Measurements from ENCODE around the gene IRX1.
A peak's percentile ranks its signal among the peaks of the same experiment; 100 is the strongest.

Gene IRX1

GRCh38 chr5:3609120-3609681, 13.6 kb downstream of the IRX1 start:
- Histone ChIP-seq H4K91ac (ENCODE audit: low read depth, low read length, poor library complexity) (no peak overlapping the region), H3K4me1 (ENCODE audit: control insufficient read depth in 2 of 2, insufficient read depth in 1 of 2, low read depth in 1 of 2, low read length in 2 of 2) (peaks cover 0 to 6% of the 10 kb centered on the region in 2 donors), H3K36me3 (replicated peaks in 1 of 2; ENCODE audit: control insufficient read depth in 2 of 2, insufficient read depth in 2 of 2, low read length in 2 of 2) (peaks cover 0 to 90% of the 10 kb centered on the region in 2 donors), H3K18ac (ENCODE audit: low read length) (peak overlapping the region; percentile 53), H2BK120ac (ENCODE audit: low read depth, low read length) (no peak overlapping the region), H3K79me1 (ENCODE audit: low read depth, low read length) (no peaks in the 10 kb centered on the region), H3K27ac (replicated peaks; ENCODE audit: low read length) (no peak overlapping the region), H2BK15ac (ENCODE audit: low read length) (no peak overlapping the region), H2BK12ac (ENCODE audit: low read length) (no peak overlapping the region), H2BK5ac (ENCODE audit: low read length) (no peak overlapping the region), H2AFZ (ENCODE audit: low read length) (no peak overlapping the region), H3K9me3 (replicated peaks in 1 of 2; ENCODE audit: control insufficient read depth in 2 of 2, insufficient read depth in 1 of 2, low read depth in 1 of 2, low read length in 2 of 2) (peaks cover 0 to 3% of the 10 kb centered on the region in 2 donors), H4K8ac (ENCODE audit: low read depth, low read length) (no peak overlapping the region), H3K4me2 (ENCODE audit: insufficient read depth, low read length, poor library complexity, severe bottlenecking) (no peak overlapping the region), H3K23ac (ENCODE audit: low read depth, low read length, poor library complexity) (no peak overlapping the region), H3K9ac (ENCODE audit: low read depth, low read length, poor library complexity) (no peak overlapping the region), H3K4me3 (ENCODE audit: low read length in 2 of 2) (no peak overlapping the region), H3K4ac (ENCODE audit: low read length) (no peak overlapping the region), H2AK5ac (ENCODE audit: low read depth, low read length) (no peak overlapping the region), H3K14ac (ENCODE audit: low read length) (no peak overlapping the region), H3K27me3 (ENCODE audit: control insufficient read depth in 3 of 3, insufficient read depth in 3 of 3, low read depth in 1 of 3, low read length in 3 of 3) (peaks cover 0 to 28% (median 0%) of the 10 kb centered on the region in 3 experiments)
- WGBS, 2 donors (ENCODE audit: extremely low coverage in 2 of 2, insufficient read length in 2 of 2, insufficient replicate concordance in 1 of 2), result no CpG with 5 or more reads among the region's 18 CpGs
- no peak for DNase-seq (ENCODE audit: low spot score)

GRCh38 chr5:3612591-3613042, 17.0 kb downstream of the IRX1 start:
- Histone ChIP-seq H2BK12ac (ENCODE audit: low read length) (no peak overlapping the region), H3K4ac (ENCODE audit: low read length) (no peak overlapping the region), H2BK15ac (ENCODE audit: low read length) (no peak overlapping the region), H3K23ac (ENCODE audit: low read depth, low read length, poor library complexity) (no peak overlapping the region), H3K4me2 (ENCODE audit: insufficient read depth, low read length, poor library complexity, severe bottlenecking) (no peak overlapping the region), H3K36me3 (replicated peaks in 1 of 2; ENCODE audit: control insufficient read depth in 2 of 2, insufficient read depth in 2 of 2, low read length in 2 of 2) (peaks cover 0 to 86% of the 10 kb centered on the region in 2 donors), H2AFZ (ENCODE audit: low read length) (no peak overlapping the region), H4K8ac (ENCODE audit: low read depth, low read length) (no peak overlapping the region), H3K27me3 (ENCODE audit: control insufficient read depth in 3 of 3, insufficient read depth in 3 of 3, low read depth in 1 of 3, low read length in 3 of 3) (no peaks in the 10 kb centered on the region), H3K9ac (ENCODE audit: low read depth, low read length, poor library complexity) (no peak overlapping the region), H3K4me1 (ENCODE audit: control insufficient read depth in 2 of 2, insufficient read depth in 1 of 2, low read depth in 1 of 2, low read length in 2 of 2) (peaks cover 0 to 2% of the 10 kb centered on the region in 2 donors), H3K4me3 (ENCODE audit: low read length in 2 of 2) (no peak overlapping the region), H3K9me3 (replicated peaks in 1 of 2; ENCODE audit: control insufficient read depth in 2 of 2, insufficient read depth in 1 of 2, low read depth in 1 of 2, low read length in 2 of 2) (no peaks in the 10 kb centered on the region), H3K18ac (ENCODE audit: low read length) (no peak overlapping the region), H3K79me1 (ENCODE audit: low read depth, low read length) (no peaks in the 10 kb centered on the region), H3K27ac (replicated peaks; ENCODE audit: low read length) (no peak overlapping the region), H2BK5ac (ENCODE audit: low read length) (no peak overlapping the region), H3K14ac (ENCODE audit: low read length) (no peak overlapping the region), H2AK5ac (ENCODE audit: low read depth, low read length) (no peak overlapping the region), H2BK120ac (ENCODE audit: low read depth, low read length) (no peak overlapping the region), H4K91ac (ENCODE audit: low read depth, low read length, poor library complexity) (no peak overlapping the region)
- WGBS, 2 donors (ENCODE audit: extremely low coverage in 2 of 2, insufficient read length in 2 of 2, insufficient replicate concordance in 1 of 2), result no CpG with 5 or more reads among the region's 5 CpGs
- DNase-seq (ENCODE audit: low spot score), result no peak

GRCh38 chr5:3613726-3614125, 18.1 kb downstream of the IRX1 start:
- H3K9ac ChIP-seq (ENCODE audit: low read depth, low read length, poor library complexity), result no peak overlapping the region

GRCh38 chr5:3615217-3615616, 19.6 kb downstream of the IRX1 start:
- Histone ChIP-seq H3K79me1 (ENCODE audit: low read depth, low read length) (no peaks in the 10 kb centered on the region), H3K18ac (ENCODE audit: low read length) (no peak overlapping the region), H3K14ac (ENCODE audit: low read length) (no peak overlapping the region), H3K23ac (ENCODE audit: low read depth, low read length, poor library complexity) (no peak overlapping the region), H2BK12ac (ENCODE audit: low read length) (no peak overlapping the region), H3K9ac (ENCODE audit: low read depth, low read length, poor library complexity) (no peak overlapping the region), H4K91ac (ENCODE audit: low read depth, low read length, poor library complexity) (no peak overlapping the region), H3K4ac (ENCODE audit: low read length) (no peak overlapping the region), H3K4me3 (ENCODE audit: low read length in 2 of 2) (no peak overlapping the region), H2AFZ (ENCODE audit: low read length) (no peak overlapping the region), H2AK5ac (ENCODE audit: low read depth, low read length) (no peak overlapping the region), H3K36me3 (replicated peaks in 1 of 2; ENCODE audit: control insufficient read depth in 2 of 2, insufficient read depth in 2 of 2, low read length in 2 of 2) (peaks cover 0 to 70% of the 10 kb centered on the region in 2 donors), H4K8ac (ENCODE audit: low read depth, low read length) (no peak overlapping the region), H2BK120ac (ENCODE audit: low read depth, low read length) (no peak overlapping the region), H3K4me2 (ENCODE audit: insufficient read depth, low read length, poor library complexity, severe bottlenecking) (no peak overlapping the region), H3K27me3 (ENCODE audit: control insufficient read depth in 3 of 3, insufficient read depth in 3 of 3, low read depth in 1 of 3, low read length in 3 of 3) (no peaks in the 10 kb centered on the region), H3K9me3 (replicated peaks in 1 of 2; ENCODE audit: control insufficient read depth in 2 of 2, insufficient read depth in 1 of 2, low read depth in 1 of 2, low read length in 2 of 2) (no peaks in the 10 kb centered on the region), H3K27ac (replicated peaks; ENCODE audit: low read length) (no peak overlapping the region), H2BK5ac (ENCODE audit: low read length) (no peak overlapping the region), H3K4me1 (ENCODE audit: control insufficient read depth in 2 of 2, insufficient read depth in 1 of 2, low read depth in 1 of 2, low read length in 2 of 2) (peaks cover 0 to 3% of the 10 kb centered on the region in 2 donors), H2BK15ac (ENCODE audit: low read length) (no peak overlapping the region)
- no peak for DNase-seq (ENCODE audit: low spot score)
- WGBS, 2 donors (ENCODE audit: extremely low coverage in 2 of 2, insufficient read length in 2 of 2, insufficient replicate concordance in 1 of 2), result no CpG with 5 or more reads among the region's 2 CpGs

More at GRCh38 chr5:3613726-3614125, 18.1 kb downstream of the IRX1 start:
- no peak overlapping the region for H2AK5ac ChIP-seq (ENCODE audit: low read depth, low read length)
- no peak overlapping the region for H2BK120ac ChIP-seq (ENCODE audit: low read depth, low read length)
- H3K4me3 ChIP-seq (ENCODE audit: low read length in 2 of 2), result no peak overlapping the region
- peaks cover 0 to 2% of the 10 kb centered on the region in 2 donors for H3K4me1 ChIP-seq (ENCODE audit: control insufficient read depth in 2 of 2, insufficient read depth in 1 of 2, low read depth in 1 of 2, low read length in 2 of 2)
- H2AFZ ChIP-seq (ENCODE audit: low read length), result no peak overlapping the region
- WGBS, 2 donors (ENCODE audit: extremely low coverage in 2 of 2, insufficient read length in 2 of 2, insufficient replicate concordance in 1 of 2), result no CpG with 5 or more reads among the region's 10 CpGs
- no peak for DNase-seq (ENCODE audit: low spot score)
- no peaks in the 10 kb centered on the region for H3K79me1 ChIP-seq (ENCODE audit: low read depth, low read length)
- H4K91ac ChIP-seq (ENCODE audit: low read depth, low read length, poor library complexity), result no peak overlapping the region
- H3K36me3 ChIP-seq (replicated peaks in 1 of 2; ENCODE audit: control insufficient read depth in 2 of 2, insufficient read depth in 2 of 2, low read length in 2 of 2), result peaks cover 0 to 77% of the 10 kb centered on the region in 2 donors
- no peak overlapping the region for H2BK5ac ChIP-seq (ENCODE audit: low read length)
- no peak overlapping the region for H3K4ac ChIP-seq (ENCODE audit: low read length)
- H3K27me3 ChIP-seq (ENCODE audit: control insufficient read depth in 3 of 3, insufficient read depth in 3 of 3, low read depth in 1 of 3, low read length in 3 of 3), result no peaks in the 10 kb centered on the region
- no peak overlapping the region for H2BK12ac ChIP-seq (ENCODE audit: low read length)
- no peak overlapping the region for H3K27ac ChIP-seq (replicated peaks; ENCODE audit: low read length)
- H3K18ac ChIP-seq (ENCODE audit: low read length), result peak overlapping the region; percentile 31
- no peak overlapping the region for H2BK15ac ChIP-seq (ENCODE audit: low read length)
- H3K14ac ChIP-seq (ENCODE audit: low read length), result no peak overlapping the region
- H4K8ac ChIP-seq (ENCODE audit: low read depth, low read length), result no peak overlapping the region
- no peaks in the 10 kb centered on the region for H3K9me3 ChIP-seq (replicated peaks in 1 of 2; ENCODE audit: control insufficient read depth in 2 of 2, insufficient read depth in 1 of 2, low read depth in 1 of 2, low read length in 2 of 2)
- H3K4me2 ChIP-seq (ENCODE audit: insufficient read depth, low read length, poor library complexity, severe bottlenecking), result no peak overlapping the region
- H3K23ac ChIP-seq (ENCODE audit: low read depth, low read length, poor library complexity), result no peak overlapping the region
